GM10847 (cell line): ENCODE measurements around the gene SHROOM2.

Experiments
- POLR2A ChIP-seq: IDR thresholded peaks from 2 replicates; pipeline ENCODE4 v1.6.1; 2011; ENCODE audit not compliant: insufficient read length; ENCODE audit errors: extremely low read depth

Gene SHROOM2

DNA sequence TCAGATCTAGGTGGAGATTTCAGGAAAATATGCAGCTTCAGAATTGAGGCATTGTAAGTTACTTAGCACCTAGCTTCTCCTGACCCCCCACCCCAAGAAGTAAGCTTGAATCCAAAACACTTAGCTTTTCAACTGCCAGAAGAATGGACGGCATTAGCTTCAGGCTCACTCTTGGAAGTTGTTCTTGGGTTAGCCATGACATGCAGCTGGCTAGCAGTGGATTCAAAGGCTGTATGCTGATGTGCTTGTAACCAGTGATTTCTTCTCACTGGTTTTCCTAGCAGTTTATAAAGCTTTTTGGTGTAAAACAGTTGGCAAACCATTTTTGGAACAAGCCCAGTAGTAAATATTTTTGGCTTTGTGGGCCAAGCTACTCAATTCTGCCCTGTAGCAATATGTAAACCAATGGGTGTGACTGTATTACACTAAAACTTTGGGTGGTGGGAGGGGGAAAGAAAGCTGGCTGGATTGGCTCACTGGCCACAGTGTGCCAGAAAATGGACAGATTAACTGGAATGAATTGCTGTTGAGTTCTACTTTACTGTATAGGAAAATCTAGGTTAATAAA lies 85.6 kb downstream of the SHROOM2 start:
- TF ChIP-seq POLR2A = no peak

DNA sequence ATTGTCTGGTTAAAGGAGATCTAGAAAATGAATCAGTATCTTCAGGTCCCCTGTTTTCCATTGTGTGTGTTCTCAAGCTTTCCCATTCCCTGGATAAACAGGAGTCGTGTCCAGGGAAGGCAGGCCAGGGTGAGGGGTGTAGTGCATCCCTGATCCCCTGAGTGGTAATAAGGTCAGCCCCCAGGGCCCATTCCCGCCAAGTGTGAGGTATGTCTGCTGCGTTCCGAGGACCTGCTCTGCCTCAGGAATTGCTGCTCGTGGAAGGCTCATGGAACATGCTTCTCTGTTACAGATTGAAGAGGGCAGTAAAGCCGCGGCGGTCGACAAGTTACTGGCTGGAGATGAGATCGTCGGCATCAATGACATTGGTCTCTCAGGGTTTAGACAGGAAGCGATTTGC lies 87.1 kb downstream of the SHROOM2 start:
- no peak for TF ChIP-seq POLR2A

GRCh38 chrX:9873952-9874351 lies 87.7 kb downstream of the SHROOM2 start:
- TF ChIP-seq POLR2A = no peak

- TF ChIP-seq POLR2A = no peak
These were observed 88.3 kb downstream of the SHROOM2 start for GRCh38 chrX:9874483-9874882.

GRCh38 chrX:9875801-9876200 lies 89.6 kb downstream of the SHROOM2 start:
- no peak for TF ChIP-seq POLR2A

- TF ChIP-seq POLR2A = no peak
These were observed 90.0 kb downstream of the SHROOM2 start for GRCh38 chrX:9876201-9876600.

DNA sequence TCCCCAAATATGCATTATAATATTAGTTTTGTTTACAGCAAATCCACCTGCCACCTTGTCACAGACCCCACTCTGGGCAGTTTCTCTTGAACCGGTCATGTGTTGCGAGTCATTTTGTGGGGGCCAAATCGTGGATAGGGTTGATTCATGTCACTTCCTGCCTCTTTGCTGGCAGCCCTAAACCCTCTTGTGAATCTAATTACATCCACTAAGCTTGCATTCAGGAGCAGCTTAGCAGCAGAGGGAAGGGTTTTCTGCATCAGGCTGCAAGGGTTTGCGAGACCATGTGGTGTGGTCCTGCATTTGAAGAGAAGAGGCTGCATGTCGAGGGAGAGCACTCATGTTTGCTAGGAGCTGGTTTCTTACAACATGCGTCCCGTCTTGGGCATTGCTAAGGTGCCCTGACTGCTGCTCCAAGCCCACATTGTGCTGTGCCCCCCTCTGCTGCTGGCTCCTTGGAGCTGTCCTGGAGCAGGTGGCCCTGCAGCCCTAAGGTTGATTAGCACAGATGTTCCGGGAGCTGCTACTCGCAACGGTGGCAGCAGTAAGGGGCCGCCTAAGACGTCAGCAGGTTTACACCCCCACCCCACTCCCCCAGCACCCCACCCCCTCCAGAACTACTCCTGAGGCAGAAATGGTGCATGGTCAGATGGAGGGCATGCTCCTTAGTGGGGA lies 92.1 kb downstream of the SHROOM2 start:
- no peak for TF ChIP-seq POLR2A

- no peak for TF ChIP-seq POLR2A
These were observed 94.0 kb downstream of the SHROOM2 start for GRCh38 chrX:9880237-9880636.

- TF ChIP-seq POLR2A = no peak
These were observed 94.6 kb downstream of the SHROOM2 start for GRCh38 chrX:9880870-9881269.

DNA sequence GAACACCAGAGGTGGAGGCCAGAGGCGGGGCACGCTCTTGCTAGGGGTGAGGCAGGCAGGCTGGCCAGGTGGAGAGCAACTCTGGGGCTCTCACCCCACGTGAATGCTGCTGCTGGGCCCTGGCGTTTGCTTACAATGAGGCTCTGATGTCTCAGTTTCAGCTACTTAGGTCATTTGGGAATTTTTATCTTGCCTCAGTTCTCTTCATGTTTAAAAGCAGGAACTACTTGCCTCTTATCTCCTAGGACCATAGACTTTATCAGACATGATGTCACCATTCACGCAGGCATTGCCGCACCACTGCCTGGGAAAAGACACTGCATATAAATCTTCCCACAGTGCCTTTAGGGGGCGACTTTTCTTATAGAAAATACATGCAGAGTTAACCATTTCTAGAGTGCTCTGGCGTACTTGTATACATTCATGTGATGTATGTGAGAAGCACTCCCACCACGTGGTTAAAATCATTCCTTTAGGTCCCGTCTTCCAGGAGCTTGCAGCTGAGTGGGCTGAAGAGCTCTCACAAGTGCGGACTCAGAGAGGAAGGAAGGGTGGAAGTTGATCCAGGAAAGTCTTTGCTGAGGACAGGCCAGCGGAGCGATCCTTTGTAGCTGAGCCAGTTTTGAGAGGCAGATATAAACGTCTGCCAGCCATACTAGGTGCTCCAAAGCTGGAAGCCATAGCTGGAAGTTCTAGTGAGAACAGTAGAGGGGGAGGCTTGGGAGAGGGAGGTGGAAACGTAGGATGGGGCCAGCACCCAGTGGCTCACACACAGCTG lies 96.6 kb downstream of the SHROOM2 start:
- TF ChIP-seq POLR2A = no peak

GRCh38 chrX:9884031-9884779 lies 98.0 kb downstream of the SHROOM2 start:
- TF ChIP-seq POLR2A = no peak

DNA sequence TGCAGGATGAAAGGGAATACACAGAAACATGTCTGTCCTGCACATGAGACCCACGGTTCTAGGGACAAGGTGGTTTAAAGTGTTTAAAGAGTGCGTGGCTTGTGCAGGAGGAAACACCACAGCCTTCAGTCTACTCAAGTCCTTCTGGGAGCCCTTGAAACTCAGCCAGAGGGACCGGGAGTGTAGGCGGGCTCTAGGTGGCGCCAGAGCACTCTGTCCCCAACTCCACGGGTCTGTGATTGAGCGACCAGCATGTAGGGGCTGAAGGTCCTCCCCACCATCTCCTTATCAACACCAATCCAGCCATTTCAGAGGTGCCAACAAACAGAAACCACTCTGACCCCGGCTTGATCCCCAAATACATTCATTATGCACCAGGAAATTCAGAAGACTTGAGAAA lies 98.9 kb downstream of the SHROOM2 start:
- no peak for TF ChIP-seq POLR2A

GRCh38 chrX:9887659-9888297 lies 101.5 kb downstream of the SHROOM2 start:
- no peak for TF ChIP-seq POLR2A

DNA sequence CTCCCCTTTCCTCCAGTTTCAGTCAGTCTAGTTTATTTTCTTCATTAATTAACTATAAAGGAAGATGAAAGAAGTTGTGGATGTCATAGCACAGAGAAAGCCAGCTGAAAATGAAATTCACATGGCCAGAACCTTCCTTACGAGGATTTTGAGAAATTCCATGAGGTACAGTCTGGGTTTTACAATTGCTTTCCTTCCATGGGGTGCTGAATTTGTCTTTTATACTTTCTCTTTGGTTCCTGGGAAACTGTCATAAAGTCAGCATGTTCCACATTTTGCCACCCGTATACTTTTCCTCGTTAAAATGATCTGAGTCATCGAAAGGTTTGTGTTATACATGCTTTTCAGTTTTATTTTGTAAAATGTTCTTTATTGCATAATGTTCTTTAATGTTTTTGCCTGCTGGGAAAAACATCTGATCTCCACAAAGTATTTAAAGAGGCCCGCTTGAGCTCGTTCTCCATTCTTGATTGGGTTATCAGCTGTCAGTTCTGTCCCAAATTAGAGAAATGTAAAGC lies 102.8 kb downstream of the SHROOM2 start:
- TF ChIP-seq POLR2A = no peak

DNA sequence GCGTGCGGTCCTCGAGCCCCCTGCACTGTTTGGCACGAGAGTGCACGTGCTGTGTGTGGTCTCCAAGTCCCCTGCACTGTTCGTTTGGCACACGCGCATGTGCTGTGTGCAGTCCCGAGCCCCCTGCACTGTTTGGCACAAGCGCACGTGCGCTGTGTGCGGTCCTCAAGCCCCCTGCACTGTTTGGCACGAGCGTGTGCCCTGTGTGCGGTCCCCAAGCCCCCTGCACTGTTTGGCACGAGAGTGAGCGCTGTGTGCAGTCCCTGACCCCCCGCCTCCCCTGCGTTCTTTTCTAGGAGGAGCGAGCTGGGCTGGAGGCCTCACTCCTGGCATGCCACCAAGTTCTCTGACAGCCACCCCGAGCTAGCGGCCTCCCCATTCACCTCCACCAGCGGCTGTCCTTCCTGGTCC lies 104.5 kb downstream of the SHROOM2 start:
- TF ChIP-seq POLR2A = no peak
